ENCODE data around the gene MYH7. TPM values are rescaled to one million over a fixed set of nuclear protein-coding genes. Genes with fewer than 3 reads are reported as not detected.
A peak's percentile ranks its signal among the peaks of the same experiment; 100 is the strongest.

The MYH7 gene
- total RNA-seq = 0.31 TPM

GRCh38 chr14:23435543-23436326 lies at the start of gene MYH7:
TSS of gene MYH7 (minus strand) at chr14:23435660. CDS start at chr14:23433732, 1,928 bp downstream.

DNA sequence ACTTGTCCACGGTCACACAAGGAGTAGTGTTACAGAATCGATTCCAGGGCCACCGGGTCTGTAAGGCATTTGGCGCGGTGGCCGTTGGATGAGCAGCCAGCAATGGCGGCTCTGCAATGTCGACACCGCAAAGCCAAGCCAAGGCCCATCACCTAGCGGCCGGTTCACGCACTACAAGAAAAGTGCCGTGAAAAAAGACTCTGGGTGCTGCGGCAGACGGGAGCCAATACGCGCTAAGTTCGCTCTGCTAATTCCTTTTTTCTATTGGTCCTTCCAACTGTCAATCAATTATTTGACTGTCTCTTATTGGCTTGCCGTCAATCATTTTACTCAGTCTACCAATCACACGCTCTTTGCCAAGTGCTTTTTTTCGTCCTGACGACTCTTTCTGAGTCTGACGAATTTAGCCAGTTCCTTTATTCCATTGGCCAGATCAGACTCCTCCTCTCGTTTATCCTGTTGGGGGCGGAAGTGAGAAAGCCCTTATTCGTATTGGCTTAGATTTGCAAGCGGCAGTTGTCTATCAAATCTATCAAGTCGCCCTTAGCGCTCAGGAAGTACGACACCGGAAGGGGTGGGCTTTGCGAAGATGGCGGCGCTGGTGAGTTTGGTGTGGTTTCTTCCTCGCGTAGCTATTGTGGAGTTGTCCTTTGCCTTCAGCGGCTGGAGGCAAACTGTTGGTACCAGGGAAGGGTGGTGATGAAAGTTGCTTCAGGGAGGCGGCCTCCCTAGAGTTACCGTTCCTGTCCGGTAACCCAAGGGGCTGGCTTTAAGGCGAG lies 33.9 kb upstream of the MYH7 start, which contains the start of gene NGDN:
Gene NGDN (plus strand): TSS at position 577 of the 779 bp plus-strand sequence. CDS start 13 bp downstream, at position 590.

GRCh38 chr14:23407516-23408306 lies 27.7 kb downstream of the MYH7 start, which contains the start of gene MYH6:
TSS of gene MYH6 (minus strand) at chr14:23408273. CDS start at chr14:23407223, 1,050 bp downstream.

GRCh38 chr14:23376482-23377197 lies 58.8 kb downstream of the MYH7 start, which contains the start of gene CMTM5:
TSS of gene CMTM5 (plus strand) at chr14:23377046. CDS start at chr14:23377252, 206 bp downstream.

DNA sequence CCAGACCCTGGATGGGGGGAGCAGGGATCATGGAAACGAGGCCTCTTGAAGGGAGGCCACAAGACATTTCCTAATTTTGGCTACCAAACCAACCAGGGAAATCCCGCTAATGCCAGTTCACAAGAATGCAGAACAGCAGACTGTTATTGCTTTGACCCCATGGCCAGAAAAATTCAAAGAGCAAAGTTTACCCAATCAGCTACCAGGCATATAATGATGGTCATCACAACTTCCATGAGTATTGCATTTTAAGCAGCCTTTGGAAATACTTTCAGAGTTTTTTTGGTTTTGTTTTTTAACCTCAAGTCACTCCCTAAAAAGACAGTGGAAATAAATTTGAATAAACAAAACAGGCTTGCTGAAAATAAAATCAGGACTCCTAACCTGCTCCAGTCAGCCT lies 63.0 kb downstream of the MYH7 start, which contains the start of gene IL25:
Gene IL25 (plus strand): TSS at position 301 of the 400 bp plus-strand sequence.

GRCh38 chr14:23365036-23365731 lies 70.3 kb downstream of the MYH7 start, which contains the start of gene EFS:
TSS of gene EFS (minus strand) at chr14:23365172. CDS start at chr14:23365025, 147 bp downstream.

Small RNA genes within 50 kb of the gene (small RNA-seq; reads per million reads assigned to genes)
- gene MIR208A (ENCODE audit: low replicate concordance) = not detected
- gene MIR208B (ENCODE audit: low replicate concordance) = 0.37 reads per million, percentile 24 among the genes with 10 or more reads in this experiment

Other genes starting within 250 kb of the MYH7 start
- gene RNF212B, start 197.7 kb downstream of the MYH7 start, total RNA-seq = not detected
- 4.1 TPM for gene HOMEZ, start 149.5 kb downstream of the MYH7 start, total RNA-seq
- gene PPP1R3E, start 132.8 kb downstream of the MYH7 start, total RNA-seq = 12.8 TPM
- gene BCL2L2, start 128.8 kb downstream of the MYH7 start, total RNA-seq = 20.3 TPM
- gene PABPN1, start 114.2 kb downstream of the MYH7 start, total RNA-seq = 94.8 TPM
- 164 TPM for gene SLC22A17, start 82.8 kb downstream of the MYH7 start, total RNA-seq
- gene EFS, start 70.5 kb downstream of the MYH7 start, total RNA-seq = 24.1 TPM
- gene IL25, start 62.9 kb downstream of the MYH7 start, total RNA-seq = not detected
- 1.3 TPM for gene CMTM5, start 58.6 kb downstream of the MYH7 start, total RNA-seq
- not detected for gene MYH6, start 27.4 kb downstream of the MYH7 start, total RNA-seq
- 46.3 TPM for gene NGDN, start 34.0 kb upstream of the MYH7 start, total RNA-seq
- 5.0 TPM for gene ZFHX2, start 116.1 kb upstream of the MYH7 start, total RNA-seq
- gene THTPA, start 120.6 kb upstream of the MYH7 start, total RNA-seq = 16.9 TPM
- 41.9 TPM for gene AP1G2, start 132.1 kb upstream of the MYH7 start, total RNA-seq
- 50.1 TPM for gene JPH4, start 143.1 kb upstream of the MYH7 start, total RNA-seq
- not detected for gene DHRS2, start 200.7 kb upstream of the MYH7 start, total RNA-seq